Stomach (tissue), 4 donors: ENCODE measurements around the gene SPIRE2.

Source experiments
- CTCF ChIP-seq, 7 experiments: fragments of 450-650 bp in 4 of 7; fragments of 200-600 bp in 3 of 7; sonication (generic) in 3 of 7; IDR thresholded peaks; one replicate each; pipeline ENCODE4 v1.5.1; 2016 to 2019; ENCODE audit warnings: antibody characterized with exemption in 7 of 7, control low read depth in 2 of 7, mild to moderate bottlenecking in 1 of 7
- EP300 ChIP-seq: sonication (generic); formaldehyde crosslinking; IDR thresholded peaks from one replicate; pipeline ENCODE4 v1.6.1; 2017; ENCODE audit warnings: antibody characterized with exemption
- POLR2A ChIP-seq, 4 donors: fragments of 450-650 bp; IDR thresholded peaks; one replicate each; pipeline ENCODE4 v1.6.1; 2016; ENCODE audit warnings: antibody characterized with exemption in 4 of 4, control low read depth in 2 of 4, mild to moderate bottlenecking in 1 of 4, moderate library complexity in 1 of 4

DNA sequence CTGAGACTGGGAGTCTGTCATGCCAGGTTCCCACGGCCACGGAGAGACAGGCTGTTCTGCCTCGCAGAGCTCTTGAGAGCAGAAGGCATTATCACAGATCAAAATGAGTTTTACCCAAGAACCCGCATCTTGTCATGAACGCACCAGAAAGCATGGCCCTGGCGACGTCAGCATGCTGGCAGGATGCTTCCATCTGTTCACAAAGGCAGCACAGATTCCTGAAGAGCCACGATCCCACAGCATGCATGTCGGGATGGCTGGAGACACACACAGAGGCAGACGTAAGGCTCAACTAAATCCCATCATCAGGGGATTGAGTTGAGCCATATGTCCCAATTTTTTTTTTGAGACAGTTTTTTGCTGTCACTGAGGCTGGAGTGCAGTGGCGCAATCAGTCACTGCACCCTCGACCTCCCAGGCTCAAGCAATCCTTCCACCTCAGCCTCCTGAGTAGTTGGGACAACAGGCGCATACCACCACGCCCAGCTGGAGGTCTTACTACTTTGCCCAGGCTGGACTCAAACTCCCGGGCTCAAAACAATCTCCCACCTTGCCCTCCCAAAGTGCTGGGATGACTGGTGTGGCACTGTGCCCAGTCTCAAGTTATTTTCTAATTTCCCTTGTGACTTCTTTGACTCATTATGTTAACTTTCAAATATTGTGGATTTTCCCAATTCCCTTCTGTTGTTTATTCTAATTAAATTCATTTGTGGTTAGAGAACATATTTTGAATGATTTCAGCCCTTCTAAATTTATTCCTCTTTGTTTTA is 23.0 kb upstream of the SPIRE2 start:
- no peak for TF ChIP-seq CTCF (IDR thresholded peaks at IDR 0.05)
- TF ChIP-seq EP300 = no peak
- TF ChIP-seq POLR2A (IDR thresholded peaks at IDR 0.05) = no peak
